ENCODE data around the gene PARVB. TPM values are rescaled to one million over a fixed set of nuclear protein-coding genes. Genes with fewer than 3 reads are reported as not detected.

The PARVB gene
- polyA plus RNA-seq, 1 experiment: 49.5 TPM

DNA sequence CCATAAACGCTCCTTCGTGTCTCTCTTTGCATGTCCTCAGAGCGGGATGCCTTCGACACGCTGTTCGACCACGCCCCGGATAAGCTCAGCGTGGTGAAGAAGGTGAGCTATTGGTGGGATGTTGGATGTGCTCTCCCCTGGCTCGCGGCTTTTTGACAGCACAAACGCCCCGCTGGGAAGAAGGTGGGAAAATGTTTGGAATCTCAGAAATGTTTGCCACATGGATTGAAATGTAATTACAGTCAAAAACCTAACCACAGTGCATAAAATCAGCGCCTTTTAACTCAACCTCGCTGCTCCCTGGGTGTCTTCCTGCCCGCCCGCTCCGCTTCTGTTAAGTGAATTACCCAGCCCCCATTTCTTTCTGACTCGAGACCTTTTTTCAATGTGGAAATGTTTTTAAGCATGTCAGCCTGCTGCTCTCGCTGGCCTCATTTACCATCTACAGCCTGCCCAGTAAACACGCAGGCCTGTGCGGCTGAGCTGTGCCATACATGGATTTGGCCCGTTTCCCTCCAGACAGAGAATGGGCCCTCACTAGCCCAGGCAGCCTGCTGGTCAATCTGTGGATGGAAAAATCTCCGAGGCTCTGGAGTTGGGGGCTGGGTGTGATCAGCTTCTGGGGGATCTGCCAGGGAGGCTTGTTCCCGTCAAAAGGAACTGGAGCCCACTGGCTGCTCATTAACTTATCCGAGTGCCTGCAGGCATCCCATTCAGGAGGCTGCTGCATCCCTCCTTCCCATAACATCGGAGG lies 123.9 kb downstream of the PARVB start:
- POLR2A ChIA-PET: interaction anchor here (0.6 kb wide), 1 partner anchor 60 kb away, joined by 3 read pairs; no protein-coding TSS in a partner anchor
- DNase-seq (ENCODE audit: low read depth, low spot score): no peak
- H3K9me3 ChIP-seq (ENCODE audit: control insufficient read depth, insufficient read depth, low read length): no peaks in the 10 kb centered on the region
- no peaks in the 10 kb centered on the region for H3K27me3 ChIP-seq (ENCODE audit: control insufficient read depth, insufficient read depth, low read length)
- peak overlapping the region; percentile 11 for H3K27ac ChIP-seq (ENCODE audit: low read depth, low read length)
- CTCF ChIA-PET: interaction anchor here (1.2 to 1.8 kb wide), 2 partner anchors 154 to 479 kb away, joined by 4 to 5 read pairs; no protein-coding TSS in a partner anchor
- TF ChIP-seq, protein P1, sequence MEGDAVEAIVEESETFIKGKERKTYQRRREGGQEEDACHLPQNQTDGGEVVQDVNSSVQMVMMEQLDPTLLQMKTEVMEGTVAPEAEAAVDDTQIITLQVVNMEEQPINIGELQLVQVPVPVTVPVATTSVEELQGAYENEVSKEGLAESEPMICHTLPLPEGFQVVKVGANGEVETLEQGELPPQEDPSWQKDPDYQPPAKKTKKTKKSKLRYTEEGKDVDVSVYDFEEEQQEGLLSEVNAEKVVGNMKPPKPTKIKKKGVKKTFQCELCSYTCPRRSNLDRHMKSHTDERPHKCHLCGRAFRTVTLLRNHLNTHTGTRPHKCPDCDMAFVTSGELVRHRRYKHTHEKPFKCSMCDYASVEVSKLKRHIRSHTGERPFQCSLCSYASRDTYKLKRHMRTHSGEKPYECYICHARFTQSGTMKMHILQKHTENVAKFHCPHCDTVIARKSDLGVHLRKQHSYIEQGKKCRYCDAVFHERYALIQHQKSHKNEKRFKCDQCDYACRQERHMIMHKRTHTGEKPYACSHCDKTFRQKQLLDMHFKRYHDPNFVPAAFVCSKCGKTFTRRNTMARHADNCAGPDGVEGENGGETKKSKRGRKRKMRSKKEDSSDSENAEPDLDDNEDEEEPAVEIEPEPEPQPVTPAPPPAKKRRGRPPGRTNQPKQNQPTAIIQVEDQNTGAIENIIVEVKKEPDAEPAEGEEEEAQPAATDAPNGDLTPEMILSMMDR (IDR thresholded peaks at IDR 0.05; ENCODE audit: low read depth, low read length): no peak
- H3K4me3 ChIP-seq (ENCODE audit: low read depth, low read length): no peak overlapping the region

DNA sequence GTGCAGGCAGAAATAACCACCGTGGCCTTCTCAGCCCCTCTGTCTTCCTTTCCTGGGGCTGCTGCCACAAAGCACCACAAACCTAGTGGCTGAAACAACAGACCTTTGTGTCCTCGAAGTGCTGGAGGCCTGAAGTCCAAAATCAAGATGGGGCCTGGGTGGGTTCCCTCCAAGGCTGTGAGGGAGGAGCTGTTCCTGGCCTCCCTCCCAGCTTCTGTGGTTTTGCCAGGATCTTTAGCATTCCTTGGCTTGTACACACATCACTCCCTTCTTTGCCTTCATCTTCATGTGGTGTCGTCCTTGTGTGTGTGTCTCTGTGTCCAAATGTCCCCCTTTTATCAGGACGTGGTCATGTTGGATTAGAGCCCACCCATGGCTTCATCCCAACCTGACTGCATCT lies 127.6 kb downstream of the PARVB start:
- peak overlapping the region; percentile 31 for H3K27ac ChIP-seq (ENCODE audit: low read depth, low read length)
- CTCF ChIA-PET: interaction anchor here (0.7 kb wide), 1 partner anchor 179 kb away, joined by 4 read pairs; no protein-coding TSS in a partner anchor
- POLR2A ChIA-PET: interaction anchor here (0.6 kb wide), 1 partner anchor 55 kb away, joined by 3 read pairs; no protein-coding TSS in a partner anchor

DNA sequence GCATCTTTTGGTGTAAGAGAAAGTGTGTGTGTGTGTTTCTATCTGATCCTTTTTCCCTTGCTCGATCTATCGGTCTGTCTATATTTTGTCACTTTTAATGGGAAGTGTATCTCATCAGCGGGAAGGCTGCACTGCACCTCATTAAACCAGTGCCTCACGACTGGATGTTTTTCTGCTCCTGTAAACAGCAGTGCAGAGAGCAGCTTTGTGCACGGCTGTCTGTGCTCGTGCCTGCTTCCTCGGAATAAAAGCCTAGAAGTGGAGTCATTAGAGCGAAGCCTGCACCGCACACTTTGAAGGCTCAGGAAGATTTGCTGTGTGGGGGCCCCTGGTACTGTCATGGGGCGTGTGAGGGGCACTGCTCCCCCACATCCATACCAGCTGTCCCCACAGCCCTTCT lies 129.6 kb downstream of the PARVB start:
- Histone ChIP-seq H3K9me3 (ENCODE audit: control insufficient read depth, insufficient read depth, low read length) (no peaks in the 10 kb centered on the region), H3K4me3 (ENCODE audit: low read depth, low read length) (no peak overlapping the region), H3K27me3 (ENCODE audit: control insufficient read depth, insufficient read depth, low read length) (no peaks in the 10 kb centered on the region), H3K27ac (ENCODE audit: low read depth, low read length) (no peak overlapping the region)
- CTCF ChIA-PET: no interaction called here
- POLR2A ChIA-PET: interaction anchor here (0.5 kb wide), 1 partner anchor 77 kb away, joined by 3 read pairs; no protein-coding TSS in a partner anchor
- DNase-seq (ENCODE audit: low read depth, low spot score): no peak
- TF ChIP-seq, protein P1 (IDR thresholded peaks at IDR 0.05; ENCODE audit: low read depth, low read length): no peak

More for the DNA sequence above, 127.6 kb downstream of the PARVB start:
- H3K27me3 ChIP-seq (ENCODE audit: control insufficient read depth, insufficient read depth, low read length): no peaks in the 10 kb centered on the region
- H3K4me3 ChIP-seq (ENCODE audit: low read depth, low read length): no peak overlapping the region
- TF ChIP-seq, protein P1 (IDR thresholded peaks at IDR 0.05; ENCODE audit: low read depth, low read length): no peak
- peak; percentile 32 for DNase-seq (ENCODE audit: low read depth, low spot score)
- H3K9me3 ChIP-seq (ENCODE audit: control insufficient read depth, insufficient read depth, low read length): no peaks in the 10 kb centered on the region

DNA sequence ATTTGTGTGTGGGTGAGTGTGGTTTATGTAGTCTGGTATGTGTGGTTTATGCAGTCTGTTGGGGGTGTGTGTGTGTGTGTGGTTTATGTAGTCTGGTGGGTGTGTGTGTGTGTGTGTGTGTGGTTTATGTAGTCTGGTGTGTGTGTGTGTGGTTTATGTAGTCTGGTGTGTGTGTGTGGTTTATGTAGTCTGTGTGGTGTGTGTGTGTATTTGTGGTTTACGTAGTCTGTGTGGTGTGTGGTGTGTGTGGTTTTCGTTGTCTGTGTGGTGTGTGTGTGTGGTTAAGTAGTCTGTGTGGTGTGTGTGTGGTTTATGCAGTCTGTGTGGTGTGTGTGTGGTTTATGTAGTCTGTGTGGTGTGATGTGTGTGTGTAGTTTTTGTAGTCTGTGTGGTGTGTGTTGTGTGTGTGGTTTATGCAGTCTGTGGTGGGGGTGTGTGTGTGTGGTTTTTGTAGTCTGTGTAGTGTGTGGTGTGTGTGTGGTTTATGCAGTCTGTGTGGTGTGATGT lies 130.4 kb downstream of the PARVB start:
- H3K4me3 ChIP-seq (ENCODE audit: low read depth, low read length): no peak overlapping the region
- TF ChIP-seq, protein P1 (IDR thresholded peaks at IDR 0.05; ENCODE audit: low read depth, low read length): no peak
- H3K9me3 ChIP-seq (ENCODE audit: control insufficient read depth, insufficient read depth, low read length): no peaks in the 10 kb centered on the region
- H3K27me3 ChIP-seq (ENCODE audit: control insufficient read depth, insufficient read depth, low read length): no peaks in the 10 kb centered on the region
- CTCF ChIA-PET: interaction anchor here (1.1 kb wide), 1 partner anchor 161 kb away, joined by 3 read pairs; no protein-coding TSS in a partner anchor
- H3K27ac ChIP-seq (ENCODE audit: low read depth, low read length): no peak overlapping the region
- POLR2A ChIA-PET: no interaction called here
- no peak for DNase-seq (ENCODE audit: low read depth, low spot score)

DNA sequence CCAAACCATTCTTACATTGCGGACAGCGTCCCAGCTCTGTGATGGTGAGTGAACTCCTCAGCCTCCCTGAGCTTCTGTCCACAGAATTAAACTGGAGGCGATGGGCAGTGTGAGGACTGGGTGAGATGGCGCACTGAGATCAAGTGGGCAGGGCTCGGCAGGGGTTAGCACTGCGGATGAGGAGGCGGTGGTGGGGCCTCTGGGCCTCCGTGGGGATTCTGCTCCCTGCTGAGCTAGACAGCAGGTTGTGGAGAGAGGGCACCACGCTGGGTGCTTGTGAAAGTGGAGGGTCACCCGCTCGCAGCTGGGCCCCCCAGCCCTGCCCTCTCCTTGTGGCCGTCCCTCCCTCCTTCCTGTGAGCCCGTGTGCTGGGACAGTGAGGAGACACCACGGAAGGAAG lies 131.0 kb downstream of the PARVB start:
- no peaks in the 10 kb centered on the region for H3K27me3 ChIP-seq (ENCODE audit: control insufficient read depth, insufficient read depth, low read length)
- CTCF ChIA-PET: interaction anchor here (1.1 kb wide), 1 partner anchor 162 kb away, joined by 3 read pairs; no protein-coding TSS in a partner anchor

More for the DNA sequence above, 131.0 kb downstream of the PARVB start:
- no peak for DNase-seq (ENCODE audit: low read depth, low spot score)
- no peak overlapping the region for H3K27ac ChIP-seq (ENCODE audit: low read depth, low read length)
- TF ChIP-seq, protein P1 (IDR thresholded peaks at IDR 0.05; ENCODE audit: low read depth, low read length): no peak
- POLR2A ChIA-PET: no interaction called here
- H3K9me3 ChIP-seq (ENCODE audit: control insufficient read depth, insufficient read depth, low read length): no peaks in the 10 kb centered on the region
- H3K4me3 ChIP-seq (ENCODE audit: low read depth, low read length): no peak overlapping the region

Data from AG04450 (cell line).